GM19397 (cell line): Measurements from ENCODE around the gene TNRC6B.
"Not testable (repeated sequence)": the region's sequence is repeated elsewhere in the genome, so short reads cannot be mapped to it uniquely, and the experiment has no call there.

ENCODE experiments used
- ATAC-seq: cut with Tn5 transposase; IDR thresholded peaks from one replicate; pipeline ENCODE4 v1.9.1; 2021; ENCODE audit warnings: mild to moderate bottlenecking, moderate library complexity; ENCODE audit not compliant: unreplicated experiment

Gene TNRC6B

DNA sequence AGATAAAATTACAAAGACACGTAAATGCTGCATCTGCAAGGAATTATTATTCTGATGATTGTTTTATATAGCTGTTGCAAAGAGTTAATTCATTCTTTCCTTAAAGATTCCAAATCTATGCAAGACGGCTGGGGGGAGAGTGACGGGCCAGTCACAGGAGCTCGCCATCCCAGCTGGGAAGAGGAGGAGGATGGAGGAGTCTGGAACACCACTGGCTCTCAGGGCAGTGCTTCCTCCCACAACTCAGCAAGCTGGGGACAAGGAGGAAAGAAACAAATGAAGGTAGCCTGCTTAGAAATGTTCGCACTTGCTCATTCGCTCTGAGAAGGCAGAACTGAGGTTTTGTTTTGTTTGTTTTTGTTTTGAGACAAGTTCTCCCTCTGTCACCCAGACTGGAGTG is 95.6 kb downstream of the TNRC6B start:
- ATAC-seq, result no peak

DNA sequence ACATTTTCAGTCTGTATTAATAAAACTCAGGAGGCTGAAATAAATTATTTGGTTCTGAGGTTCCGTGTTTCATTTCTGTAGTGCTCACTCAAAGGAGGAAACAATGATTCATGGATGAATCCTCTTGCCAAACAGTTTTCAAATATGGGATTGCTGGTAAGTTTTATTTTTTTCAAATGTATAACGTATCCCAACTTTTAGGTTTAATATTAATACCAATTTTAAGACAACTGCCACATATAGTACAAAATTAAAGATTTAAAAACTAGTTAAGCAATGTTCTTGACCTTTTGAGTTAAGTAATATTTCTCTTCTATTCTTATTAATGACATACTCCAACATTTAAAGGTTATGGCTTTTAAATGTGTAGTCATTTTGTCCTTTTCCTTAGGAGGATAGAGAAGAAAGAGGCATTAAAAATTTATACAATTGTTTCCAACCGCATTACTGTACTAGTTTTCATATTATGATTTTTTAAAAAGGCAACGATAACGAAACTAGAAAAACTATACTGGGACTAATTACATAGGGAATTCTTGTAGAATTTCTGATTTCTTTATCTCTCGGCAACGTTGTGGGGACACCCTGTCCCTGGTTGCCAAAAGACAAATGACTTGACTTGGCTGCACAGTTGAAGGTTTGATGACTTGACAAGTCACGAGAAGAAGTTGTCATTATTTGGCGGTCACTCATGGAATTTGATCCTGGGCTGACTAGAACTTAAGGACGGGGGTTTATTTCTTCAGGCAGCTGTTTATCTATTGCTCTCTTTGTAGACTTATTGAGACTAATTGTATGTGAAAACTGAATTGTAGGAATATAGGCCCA is 99.5 kb downstream of the TNRC6B start:
- no peak for ATAC-seq

DNA sequence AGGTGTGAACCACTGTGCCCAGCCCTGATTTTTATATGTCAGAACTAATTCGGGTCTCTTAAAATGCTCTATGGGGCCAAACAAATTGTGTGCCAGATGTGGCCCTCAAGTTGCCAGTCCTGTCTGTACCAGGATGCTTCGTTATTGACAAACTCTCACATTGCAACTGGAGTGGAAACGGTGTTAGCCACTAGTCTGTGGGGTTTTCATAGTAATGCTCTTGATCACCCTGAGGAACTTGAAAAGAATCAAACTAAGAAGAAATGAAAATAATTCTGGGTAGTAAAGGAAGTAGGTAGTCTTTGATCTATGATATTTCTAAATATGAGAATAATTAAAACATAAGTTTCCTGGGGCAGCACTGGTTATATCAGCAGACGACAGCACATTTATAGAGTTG is 101.3 kb downstream of the TNRC6B start:
- no peak for ATAC-seq

DNA sequence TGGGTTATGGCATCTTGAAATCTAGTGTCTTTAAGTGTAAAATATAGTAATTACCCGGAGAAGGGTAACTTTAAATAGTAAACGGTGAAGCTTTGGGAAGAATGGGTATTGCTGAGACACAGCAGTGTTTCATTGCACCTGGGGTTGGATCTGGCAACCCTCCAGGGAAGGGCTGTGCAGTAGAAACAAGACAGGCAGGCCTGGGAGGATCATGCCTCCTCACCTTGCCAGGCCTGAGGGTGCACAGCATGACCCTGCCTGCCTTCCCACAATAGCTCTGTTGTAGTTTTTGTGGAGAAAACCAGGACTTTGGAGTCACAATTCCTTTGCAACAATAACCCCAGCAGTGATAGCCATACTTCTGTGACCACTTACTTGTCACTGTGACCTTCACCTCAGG is 104.0 kb downstream of the TNRC6B start:
- ATAC-seq, result no peak

DNA sequence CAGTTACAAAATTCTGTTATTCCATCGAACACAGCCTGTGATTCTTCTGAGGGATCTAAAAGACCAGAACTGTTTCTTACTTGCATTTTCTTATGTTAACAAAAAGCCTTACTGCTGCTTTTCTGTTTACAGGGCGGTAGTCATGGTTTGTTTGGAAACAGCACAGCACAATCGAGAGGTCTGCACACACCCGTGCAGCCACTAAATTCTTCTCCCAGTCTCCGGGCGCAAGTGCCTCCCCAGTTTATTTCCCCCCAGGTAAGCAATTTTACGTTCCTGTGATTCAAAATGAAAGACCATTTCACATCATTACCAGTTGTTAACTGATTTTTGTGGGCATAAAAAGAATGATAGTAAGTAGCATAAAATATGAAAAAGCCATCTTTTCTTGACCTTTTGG is 107.8 kb downstream of the TNRC6B start:
- ATAC-seq, result no peak

DNA sequence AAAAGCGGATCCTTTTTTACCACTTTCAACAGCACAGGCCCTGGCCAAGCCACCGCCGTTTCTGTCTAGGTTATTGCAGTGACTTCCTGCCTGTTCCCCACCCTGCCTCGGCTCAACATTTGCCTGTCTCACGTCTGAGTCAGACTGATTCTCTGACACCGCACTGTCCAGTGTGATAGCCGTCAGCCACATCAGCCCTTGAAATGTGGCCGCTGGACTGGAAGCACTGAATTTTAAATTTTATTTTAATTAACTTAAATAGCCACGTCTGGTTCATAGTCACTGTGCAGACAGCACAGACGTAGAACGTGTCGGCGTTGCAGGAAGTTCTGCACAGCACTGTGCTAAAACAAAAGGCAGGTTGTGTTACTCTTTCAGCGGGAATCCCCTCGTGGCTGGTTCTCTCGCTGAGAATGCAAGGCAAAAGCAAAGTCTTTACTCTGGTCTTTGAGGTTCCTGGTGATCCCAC is 112.3 kb downstream of the TNRC6B start:
- no peak for ATAC-seq

DNA sequence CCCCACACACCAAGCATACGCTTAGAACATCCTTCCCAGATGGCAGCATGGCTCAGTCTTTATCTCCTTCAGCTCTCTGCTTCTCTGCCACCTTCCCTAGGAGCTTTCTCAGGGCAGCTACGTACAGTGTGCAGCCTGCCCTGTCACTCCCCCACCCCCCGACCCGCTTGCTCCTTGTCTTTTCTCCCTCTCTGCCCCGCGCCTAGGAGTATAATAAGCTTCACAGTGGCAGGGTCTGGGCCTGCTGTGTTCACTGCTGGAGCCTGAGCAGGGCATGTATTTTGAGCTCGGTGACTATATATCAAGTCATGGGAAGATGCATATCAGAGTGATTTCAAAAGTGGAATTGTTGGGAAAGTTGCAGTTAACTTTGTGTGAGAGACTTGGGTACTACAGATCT is 112.8 kb downstream of the TNRC6B start:
- no peak for ATAC-seq

DNA sequence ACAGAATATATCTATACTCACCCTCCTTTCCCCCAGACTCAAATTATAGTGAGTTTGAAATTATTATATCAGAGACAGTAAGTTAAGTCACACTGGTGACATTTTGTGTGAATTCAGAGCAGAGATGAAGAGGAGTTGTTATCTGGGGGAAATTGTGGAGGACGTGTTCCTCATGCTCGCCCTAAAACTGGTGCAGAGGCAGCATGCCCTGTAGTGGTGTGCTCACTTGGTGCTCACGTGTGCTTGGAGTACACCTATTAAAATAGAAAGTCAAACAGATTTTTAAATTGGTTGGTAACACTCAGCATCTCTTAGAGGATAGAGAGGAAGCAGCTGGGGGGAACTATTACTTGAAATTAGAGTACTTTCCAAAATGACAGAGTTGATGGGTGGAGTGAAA is 117.0 kb downstream of the TNRC6B start:
- no peak for ATAC-seq

DNA sequence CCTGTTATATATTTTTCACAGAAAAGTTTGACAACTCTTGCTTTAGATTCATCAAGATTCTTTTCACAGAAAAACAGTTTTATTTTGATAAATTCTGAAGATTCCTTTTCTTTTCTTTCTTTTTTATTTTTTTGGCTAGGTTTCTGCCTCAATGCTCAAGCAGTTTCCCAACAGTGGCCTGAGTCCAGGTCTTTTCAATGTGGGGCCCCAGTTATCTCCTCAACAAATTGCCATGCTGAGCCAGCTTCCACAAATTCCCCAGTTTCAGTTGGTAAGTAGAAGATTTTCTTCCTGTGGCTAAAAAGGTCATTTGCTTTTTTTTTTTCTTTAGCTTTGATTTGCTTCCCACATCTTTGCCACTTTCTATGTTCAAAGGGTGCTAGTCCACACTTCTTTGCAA is 122.6 kb downstream of the TNRC6B start:
- ATAC-seq, result no peak

DNA sequence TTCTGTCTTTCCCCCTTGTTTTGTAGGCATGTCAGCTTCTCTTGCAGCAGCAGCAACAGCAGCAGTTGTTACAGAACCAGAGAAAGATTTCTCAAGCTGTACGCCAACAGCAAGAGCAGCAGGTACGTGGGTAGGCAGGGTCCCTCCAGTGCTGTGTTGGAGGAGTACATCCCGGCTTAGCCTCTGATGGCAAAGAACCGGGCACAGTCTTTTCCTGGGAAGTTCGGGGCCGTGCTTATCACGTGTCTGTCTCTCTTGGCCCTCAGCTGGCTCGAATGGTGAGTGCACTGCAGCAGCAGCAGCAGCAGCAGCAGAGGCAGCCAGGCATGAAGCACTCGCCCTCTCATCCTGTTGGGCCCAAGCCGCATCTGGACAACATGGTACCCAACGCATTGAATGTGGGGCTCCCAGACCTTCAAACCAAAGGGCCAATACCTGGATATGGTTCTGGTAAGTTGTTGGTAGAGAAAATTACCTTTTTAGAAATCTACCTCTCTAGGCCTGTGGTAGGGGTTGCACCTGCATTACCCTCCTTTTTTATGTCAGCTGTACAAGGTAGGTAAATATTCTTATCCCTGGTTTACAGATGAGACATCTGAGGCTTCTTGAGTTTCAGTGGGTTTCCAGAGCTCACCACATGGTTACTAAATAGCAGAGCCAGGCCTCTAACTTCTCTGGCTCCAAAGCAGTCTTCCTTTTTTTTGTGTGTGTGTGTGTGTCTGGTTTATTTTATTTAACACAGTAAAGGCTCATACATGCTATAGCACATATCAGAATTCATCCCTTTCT is 123.4 kb downstream of the TNRC6B start:
- ATAC-seq, result peak; percentile 57

DNA sequence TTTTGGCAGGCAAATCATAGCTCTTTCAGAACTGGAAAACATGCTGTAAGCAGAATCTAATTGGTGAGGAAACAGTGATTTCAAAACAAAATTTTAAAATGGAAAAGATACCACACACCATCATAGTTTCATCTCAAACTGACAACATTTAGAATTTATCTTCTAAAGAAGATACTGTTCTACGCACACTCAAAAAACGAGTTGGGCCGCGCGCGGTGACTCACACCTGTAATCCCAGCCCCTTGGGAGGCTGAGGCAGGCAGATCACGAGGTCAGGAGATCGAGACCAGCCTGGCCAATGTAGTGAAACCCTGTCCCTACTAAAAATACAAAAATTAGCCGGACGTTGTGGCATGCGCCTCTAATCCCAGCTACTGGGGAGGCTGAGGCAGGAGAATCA is 124.4 kb downstream of the TNRC6B start:
- no peak for ATAC-seq

DNA sequence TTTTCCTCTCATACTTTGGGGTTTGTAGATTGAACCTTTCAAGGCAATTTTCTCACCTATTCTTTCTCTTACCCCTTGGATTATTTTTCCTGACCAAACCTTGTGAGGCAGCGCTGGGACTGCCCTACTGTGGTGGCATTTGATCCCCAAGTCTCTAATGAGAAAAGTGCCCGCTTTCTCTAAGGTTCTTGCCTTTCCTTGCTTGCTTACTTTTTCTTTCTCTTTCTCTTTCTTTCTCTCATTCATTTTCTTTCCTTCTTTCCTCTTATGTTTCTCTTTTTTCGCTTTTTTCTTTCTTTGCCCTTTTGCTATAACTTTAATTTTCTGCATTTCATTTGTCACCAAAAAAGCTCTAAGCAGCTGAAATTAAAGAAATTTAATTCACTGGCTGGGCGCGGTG is 127.9 kb downstream of the TNRC6B start:
- ATAC-seq, result no peak

DNA sequence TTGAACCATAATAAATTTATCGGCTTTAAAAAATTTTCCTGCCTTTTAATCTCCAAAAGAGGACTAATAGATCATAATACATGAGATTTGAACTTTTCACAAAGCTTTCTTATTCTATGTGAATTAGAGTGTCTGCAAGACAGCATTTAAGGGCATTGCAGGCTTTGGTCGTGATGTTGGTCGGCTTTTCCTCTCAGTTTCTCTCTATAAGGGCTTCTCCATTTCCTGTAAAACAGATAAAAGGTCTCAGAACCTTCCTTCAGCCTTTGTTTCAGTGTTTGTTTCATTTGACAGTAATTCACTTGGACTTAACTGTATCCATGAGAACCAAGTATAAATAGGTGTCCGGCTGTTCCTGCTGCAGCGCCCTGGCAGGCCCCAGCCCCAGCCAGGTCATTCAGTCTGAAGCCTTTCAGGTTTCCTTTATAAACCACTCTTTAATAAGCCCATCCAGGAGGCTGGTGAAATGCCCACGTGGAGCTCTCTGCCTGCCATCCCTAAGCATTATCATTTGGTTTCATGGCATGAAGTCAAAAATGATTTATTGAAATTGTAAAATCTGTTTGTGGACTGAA is 131.4 kb downstream of the TNRC6B start:
- no peak for ATAC-seq

DNA sequence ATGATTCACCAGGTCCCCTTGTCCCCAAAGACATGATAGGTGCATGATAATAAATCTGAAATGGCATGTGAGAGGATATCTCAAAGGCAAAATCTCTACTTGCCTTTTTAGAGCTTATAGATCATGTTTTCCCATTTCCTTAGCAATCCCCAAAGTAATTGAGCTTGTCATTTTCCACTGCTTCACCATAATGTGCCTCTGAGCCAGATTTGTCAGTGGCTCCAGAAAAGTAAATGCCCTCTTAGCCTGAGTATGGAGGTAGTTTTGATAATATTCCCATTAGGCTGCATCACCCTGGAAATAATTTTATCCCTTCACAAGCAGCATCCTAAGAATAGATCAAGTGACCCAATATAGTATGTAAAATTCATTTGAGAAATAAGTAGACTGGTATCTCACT is 131.9 kb downstream of the TNRC6B start:
- no peak for ATAC-seq

DNA sequence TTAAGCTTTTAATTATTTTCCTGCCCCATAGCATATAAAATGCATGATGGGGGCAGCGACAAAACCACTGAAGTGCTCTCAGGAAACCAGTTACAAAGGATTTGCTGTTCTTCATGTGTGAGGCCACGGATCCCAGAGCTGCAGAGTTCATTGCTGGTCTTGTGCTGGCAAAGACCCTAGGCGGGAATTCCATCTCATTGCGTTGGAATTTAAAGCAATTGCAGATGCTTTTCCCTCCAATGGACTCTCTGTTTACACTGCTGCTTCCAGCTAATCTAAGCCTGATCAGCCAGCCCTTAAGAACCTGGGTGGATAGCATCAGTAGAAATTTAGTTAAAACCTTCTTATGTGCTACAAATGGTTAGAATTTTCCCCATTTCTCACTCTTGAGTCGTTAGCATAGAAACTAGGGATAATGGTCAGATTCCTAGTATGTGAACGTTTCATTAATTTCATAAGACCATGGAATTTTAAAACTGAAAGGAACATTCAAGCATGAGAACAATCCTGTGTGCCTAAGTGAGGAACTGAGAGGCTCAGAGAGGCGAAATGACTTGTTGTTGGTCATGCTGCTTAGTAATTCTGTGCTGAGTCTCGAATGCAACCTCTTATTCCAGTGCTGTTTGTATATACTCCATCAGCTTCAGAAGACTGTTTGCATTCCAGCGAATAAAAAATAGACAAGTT is 132.5 kb downstream of the TNRC6B start:
- no peak for ATAC-seq

DNA sequence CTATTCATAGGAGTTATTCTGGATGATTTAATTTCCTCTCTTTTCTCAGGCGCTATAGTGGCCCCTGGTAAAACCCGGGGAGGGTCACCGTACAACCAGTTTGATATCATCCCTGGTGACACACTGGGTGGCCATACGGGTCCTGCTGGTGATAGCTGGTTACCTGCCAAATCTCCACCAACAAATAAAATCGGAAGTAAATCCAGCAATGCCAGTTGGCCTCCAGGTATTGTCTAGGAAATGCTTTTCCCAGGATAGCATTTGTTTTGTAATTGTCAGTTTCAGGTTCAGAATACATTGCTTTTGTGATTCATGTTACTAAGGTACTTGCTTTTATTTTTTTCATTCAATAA is 133.0 kb downstream of the TNRC6B start:
- ATAC-seq, result no peak

DNA sequence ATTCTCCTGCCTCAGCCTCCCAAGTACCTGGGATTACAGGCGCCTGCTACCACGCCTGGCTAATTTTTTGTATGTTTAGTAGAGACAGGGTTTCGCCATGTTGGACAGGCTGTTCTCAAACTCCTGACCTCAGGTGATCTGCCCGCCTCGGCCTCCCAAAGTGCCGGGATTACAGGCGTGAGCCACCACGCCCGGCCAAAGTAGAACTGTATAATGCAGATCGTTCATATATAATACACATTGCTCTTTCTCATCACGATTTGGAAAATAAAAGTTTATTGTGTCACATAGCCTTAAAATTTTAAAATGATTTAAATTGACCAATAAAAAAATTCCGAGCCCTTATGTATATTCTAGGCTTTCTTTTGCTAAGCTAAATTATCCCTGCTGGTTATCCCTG is 133.9 kb downstream of the TNRC6B start:
- ATAC-seq, result not testable (repeated sequence)

DNA sequence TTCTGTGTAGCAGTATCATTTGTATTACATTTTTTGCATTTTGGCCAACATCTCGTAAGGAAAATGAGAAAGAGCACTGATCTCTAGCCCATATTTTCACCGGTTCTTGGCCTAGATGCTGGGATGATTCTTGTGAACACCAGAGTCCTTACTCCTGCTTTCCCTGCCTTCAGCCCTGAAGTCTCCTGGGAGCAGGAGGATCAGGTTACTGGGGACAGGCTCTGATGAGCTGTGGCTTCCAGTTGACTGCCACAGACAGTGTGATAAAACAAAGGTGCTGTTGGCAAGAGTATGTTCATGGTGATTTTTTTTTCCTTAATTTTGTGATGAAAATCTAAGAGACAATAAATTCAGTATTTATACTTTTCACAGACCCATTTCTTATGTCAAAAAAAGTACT is 134.3 kb downstream of the TNRC6B start:
- ATAC-seq, result no peak

DNA sequence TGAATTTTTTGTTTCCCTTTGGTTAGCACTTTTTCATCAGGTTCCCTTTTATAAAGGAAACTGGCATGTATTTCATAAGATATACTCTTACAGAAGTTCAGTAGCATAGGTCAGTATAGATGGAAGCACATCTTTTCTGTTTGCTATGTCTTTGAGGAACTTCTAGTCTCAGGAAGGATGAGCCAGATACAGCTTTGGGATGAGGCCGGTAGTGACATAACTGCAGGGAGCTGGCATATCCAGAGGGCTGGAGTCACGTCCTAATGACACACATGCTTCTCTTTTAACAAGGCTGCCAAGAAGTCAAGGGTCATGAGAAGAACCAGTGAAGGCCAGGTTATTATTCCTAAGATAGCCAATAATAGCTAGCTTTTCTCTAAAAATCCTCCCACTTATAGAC is 135.3 kb downstream of the TNRC6B start:
- ATAC-seq, result no peak

DNA sequence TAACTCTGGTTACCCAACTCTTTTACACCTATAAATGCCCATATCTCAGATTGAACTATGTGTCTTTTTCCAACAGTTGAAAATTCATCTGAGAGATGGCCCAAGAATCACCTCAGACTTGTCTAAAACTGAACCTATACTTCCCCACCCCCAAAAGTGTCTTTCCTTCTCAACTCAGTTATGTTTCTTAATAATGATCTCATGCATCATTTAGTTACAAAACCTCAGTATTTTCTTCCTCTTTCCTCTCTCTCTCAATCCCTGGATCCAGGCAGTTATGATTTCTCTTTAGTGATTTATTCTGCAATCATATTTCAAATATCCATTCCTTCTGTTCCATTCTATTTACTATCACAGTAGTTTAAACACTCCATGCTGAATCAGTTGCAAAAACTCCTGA is 136.3 kb downstream of the TNRC6B start:
- ATAC-seq, result no peak

DNA sequence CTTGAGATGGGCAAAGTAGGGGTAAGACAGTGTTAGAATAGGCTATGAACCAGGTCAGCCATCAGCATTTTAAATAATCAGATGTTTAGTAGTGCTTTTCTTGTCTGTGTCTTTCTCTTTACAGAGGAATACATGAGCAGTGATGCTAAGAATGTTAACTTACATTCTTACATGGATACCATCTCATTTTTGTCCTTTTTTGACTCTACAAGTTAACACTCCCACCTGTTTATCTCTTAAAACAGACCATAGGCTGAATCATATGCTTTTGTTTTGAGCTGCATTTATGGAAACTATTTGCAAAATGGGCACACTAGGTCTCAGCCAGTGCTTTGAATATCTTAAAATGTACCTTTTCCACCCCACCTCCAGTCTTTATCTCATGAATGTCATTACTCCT is 143.0 kb downstream of the TNRC6B start:
- no peak for ATAC-seq
